OCI-LY1 (cell line): ENCODE results near the gene DNAJC30.

ENCODE experiments used
- H2AFZ ChIP-seq: fragments of 200-600 bp; sonication (generic), shearing (Covaris generic); 2 replicates; pipeline ENCODE4 v1.6.0; 2014; ENCODE audit warnings: antibody characterized with exemption, mild to moderate bottlenecking, low read length
- H3F3A ChIP-seq: fragments of 200-600 bp; sonication (generic), shearing (Covaris generic); 2 replicates; pipeline ENCODE4 v1.6.0; 2014; ENCODE audit warnings: mild to moderate bottlenecking, antibody characterized with exemption, low read length, moderate library complexity; ENCODE audit not compliant: insufficient read depth
- H3K27ac ChIP-seq: fragments of 200-600 bp; sonication (generic); 2 replicates; pipeline ENCODE4 v1.5.1; 2014; ENCODE audit warnings: low read length, mixed run types, mild to moderate bottlenecking, low read depth; ENCODE audit not compliant: poor library complexity, severe bottlenecking
- H3K27me3 ChIP-seq: fragments of 200-600 bp; sonication (generic); 2 replicates; pipeline ENCODE4 v1.6.0; 2014; ENCODE audit warnings: antibody characterized with exemption, mild to moderate bottlenecking, low read length, moderate library complexity; ENCODE audit not compliant: insufficient read depth
- H3K36me3 ChIP-seq: fragments of 200-600 bp; sonication (generic); 2 replicates; pipeline ENCODE4 v1.6.1; 2014; ENCODE audit warnings: mild to moderate bottlenecking, antibody characterized with exemption, low read length, moderate library complexity, mixed read lengths; ENCODE audit not compliant: insufficient read depth
- H3K4me1 ChIP-seq: fragments of 200-600 bp; sonication (generic); 2 replicates; pipeline ENCODE4 v1.5.1; 2014; ENCODE audit warnings: mild to moderate bottlenecking, low read length, moderate library complexity; ENCODE audit not compliant: insufficient read depth, severe bottlenecking
- H3K4me2 ChIP-seq: fragments of 200-600 bp; sonication (generic), shearing (Covaris generic); 2 replicates; pipeline ENCODE4 v1.6.1; 2014; ENCODE audit warnings: low read length
- H3K4me3 ChIP-seq: fragments of 200-600 bp; sonication (generic); 2 replicates; pipeline ENCODE4 v1.5.1; 2014; ENCODE audit warnings: low read length, low read depth, mild to moderate bottlenecking, mixed read lengths; ENCODE audit not compliant: poor library complexity, severe bottlenecking
- H3K79me2 ChIP-seq: fragments of 200-600 bp; shearing (Covaris generic); 2 replicates; pipeline ENCODE4 v1.6.1; 2016; ENCODE audit warnings: mixed run types, low read length, mixed read lengths; ENCODE audit not compliant: insufficient read depth
- H3K9ac ChIP-seq: fragments of 200-600 bp; sonication (generic), shearing (Covaris generic); 2 replicates; pipeline ENCODE4 v1.6.1; 2014; ENCODE audit warnings: mild to moderate bottlenecking, low read length, mixed read lengths
- H3K9me2 ChIP-seq: fragments of 200-600 bp; sonication (generic), shearing (Covaris generic); 2 replicates; pipeline ENCODE4 v1.6.1; 2014; ENCODE audit warnings: low read depth, mild to moderate bottlenecking, low read length, mixed read lengths
- H3K9me3 ChIP-seq: fragments of 200-600 bp; shearing (Covaris generic); 2 replicates; pipeline ENCODE4 v1.6.1; 2014; ENCODE audit warnings: low read length, mixed read lengths
- H4K20me1 ChIP-seq: fragments of 200-600 bp; sonication (generic), shearing (Covaris generic); 2 replicates; pipeline ENCODE4 v1.6.0; 2016; ENCODE audit warnings: mild to moderate bottlenecking, low read length; ENCODE audit not compliant: insufficient read depth
- EZH2 ChIP-seq: fragments of 200-600 bp; sonication (generic), shearing (Covaris generic); IDR thresholded peaks from 2 replicates; pipeline ENCODE4 v1.8.0; 2017; ENCODE audit warnings: borderline replicate concordance, mixed run types, mild to moderate bottlenecking, antibody characterized with exemption, low read length, moderate library complexity, mixed read lengths
- TF ChIP-seq, protein P1 (sequence below): fragments of 200-600 bp; sonication (generic), shearing (Covaris generic); IDR thresholded peaks from 2 replicates; pipeline ENCODE4 v1.5.1; 2017; ENCODE audit warnings: mild to moderate bottlenecking, antibody characterized with exemption, low read length, moderate library complexity, mixed read lengths

The DNAJC30 gene

DNA sequence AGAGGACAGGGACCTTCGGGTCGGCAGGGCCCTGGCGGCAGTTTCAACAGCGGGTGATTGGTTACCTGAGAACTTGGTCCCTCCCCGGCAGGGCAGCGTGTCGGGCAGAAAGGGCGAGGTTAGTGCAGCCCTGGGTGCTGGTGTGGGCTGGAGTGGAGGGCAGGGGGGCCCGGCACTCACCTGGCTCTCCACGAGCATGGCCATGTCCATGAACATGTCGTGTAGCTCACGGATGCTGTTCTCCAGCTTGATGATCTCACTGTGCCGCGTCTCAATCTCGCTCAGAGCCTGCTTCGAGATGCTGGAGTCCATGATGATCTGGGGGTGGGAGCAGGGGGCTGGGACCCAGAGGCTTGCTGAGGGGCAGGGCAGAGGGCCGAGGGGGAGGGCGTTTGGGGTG lies 19.4 kb upstream of the DNAJC30 start:
- no peak overlapping the region for H3K9ac ChIP-seq
- no peak overlapping the region for H2AFZ ChIP-seq
- no peak overlapping the region for H3K4me2 ChIP-seq
- H3K4me3 ChIP-seq = no peak overlapping the region
- H3K27ac ChIP-seq = no peak overlapping the region
- no peaks in the 10 kb centered on the region for H3K9me3 ChIP-seq
- H3K36me3 ChIP-seq = peaks cover 22% of the 10 kb centered on the region
- no peaks in the 10 kb centered on the region for H4K20me1 ChIP-seq
- H3F3A ChIP-seq = no peaks in the 10 kb centered on the region
- H3K9me2 ChIP-seq = no peaks in the 10 kb centered on the region
- H3K27me3 ChIP-seq = peaks cover 10% of the 10 kb centered on the region; the same call in 1 of the 2 replicates
- peaks cover 3% of the 10 kb centered on the region for H3K4me1 ChIP-seq
- TF ChIP-seq, protein P1, sequence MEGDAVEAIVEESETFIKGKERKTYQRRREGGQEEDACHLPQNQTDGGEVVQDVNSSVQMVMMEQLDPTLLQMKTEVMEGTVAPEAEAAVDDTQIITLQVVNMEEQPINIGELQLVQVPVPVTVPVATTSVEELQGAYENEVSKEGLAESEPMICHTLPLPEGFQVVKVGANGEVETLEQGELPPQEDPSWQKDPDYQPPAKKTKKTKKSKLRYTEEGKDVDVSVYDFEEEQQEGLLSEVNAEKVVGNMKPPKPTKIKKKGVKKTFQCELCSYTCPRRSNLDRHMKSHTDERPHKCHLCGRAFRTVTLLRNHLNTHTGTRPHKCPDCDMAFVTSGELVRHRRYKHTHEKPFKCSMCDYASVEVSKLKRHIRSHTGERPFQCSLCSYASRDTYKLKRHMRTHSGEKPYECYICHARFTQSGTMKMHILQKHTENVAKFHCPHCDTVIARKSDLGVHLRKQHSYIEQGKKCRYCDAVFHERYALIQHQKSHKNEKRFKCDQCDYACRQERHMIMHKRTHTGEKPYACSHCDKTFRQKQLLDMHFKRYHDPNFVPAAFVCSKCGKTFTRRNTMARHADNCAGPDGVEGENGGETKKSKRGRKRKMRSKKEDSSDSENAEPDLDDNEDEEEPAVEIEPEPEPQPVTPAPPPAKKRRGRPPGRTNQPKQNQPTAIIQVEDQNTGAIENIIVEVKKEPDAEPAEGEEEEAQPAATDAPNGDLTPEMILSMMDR = no peak
- TF ChIP-seq EZH2 = no peak
- no peaks in the 10 kb centered on the region for H3K79me2 ChIP-seq

DNA sequence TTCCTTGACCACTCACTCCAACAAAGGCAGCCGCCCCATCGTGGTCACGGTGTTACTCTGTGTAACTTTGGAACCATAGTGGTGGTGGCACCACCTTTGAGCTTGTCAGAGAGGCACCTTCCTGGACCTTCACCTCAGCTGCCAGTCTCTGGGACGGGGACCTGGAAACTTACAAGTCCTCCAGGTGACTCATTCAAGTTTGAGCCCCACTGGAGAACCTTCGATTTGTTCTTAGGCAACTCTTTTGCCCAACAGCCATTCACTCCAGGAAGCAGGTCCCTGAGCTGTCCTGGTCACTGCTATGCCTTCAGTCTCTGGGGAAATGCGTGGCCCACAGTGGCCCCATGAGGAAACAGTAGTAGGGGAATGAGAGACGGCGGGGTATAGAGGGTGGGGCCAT lies 19.0 kb upstream of the DNAJC30 start:
- H3K36me3 ChIP-seq = peaks cover 26% of the 10 kb centered on the region
- no peaks in the 10 kb centered on the region for H3K9me2 ChIP-seq
- TF ChIP-seq, protein P1 = no peak
- no peak for TF ChIP-seq EZH2
- H3K79me2 ChIP-seq = no peaks in the 10 kb centered on the region
- H3F3A ChIP-seq = no peaks in the 10 kb centered on the region
- no peak overlapping the region for H3K9ac ChIP-seq
- no peaks in the 10 kb centered on the region for H3K9me3 ChIP-seq
- H3K4me3 ChIP-seq = no peak overlapping the region
- H3K4me2 ChIP-seq = no peak overlapping the region
- no peaks in the 10 kb centered on the region for H4K20me1 ChIP-seq
- H2AFZ ChIP-seq = no peak overlapping the region
- H3K27ac ChIP-seq = no peak overlapping the region
- H3K27me3 ChIP-seq = peaks cover 10% of the 10 kb centered on the region; the same call in 1 of the 2 replicates
- H3K4me1 ChIP-seq = peaks cover 3% of the 10 kb centered on the region

DNA sequence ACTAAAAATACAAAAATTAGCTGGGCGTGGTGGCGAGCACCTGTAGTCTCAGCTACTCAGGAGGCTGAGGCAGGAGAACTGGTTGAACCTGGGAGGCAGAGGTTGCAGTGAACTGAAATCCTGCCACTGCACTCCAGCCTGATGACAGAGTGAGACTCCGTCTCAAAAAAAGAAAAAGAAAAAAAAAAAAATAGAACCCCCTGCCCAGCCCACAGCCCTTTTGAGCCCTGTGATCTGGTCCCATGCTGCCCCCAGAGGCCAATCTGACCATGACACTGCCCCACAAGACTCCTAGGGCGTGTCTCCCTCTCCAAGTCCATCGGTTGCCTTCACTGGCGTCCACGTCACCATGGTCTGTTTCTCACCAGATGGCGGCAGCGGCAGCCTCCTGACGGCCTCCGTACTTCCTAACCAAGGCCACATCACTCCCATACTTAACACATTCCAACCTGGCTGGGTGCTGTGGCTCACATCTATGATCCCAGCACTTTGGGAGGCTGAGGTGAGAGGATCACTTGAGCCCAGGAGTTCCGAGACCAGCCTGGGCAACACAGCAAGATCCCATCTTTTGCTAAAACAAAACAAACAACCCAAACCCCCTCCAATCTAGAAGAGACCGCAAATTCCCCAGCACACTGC lies 18.2 kb upstream of the DNAJC30 start:
- H3K9me3 ChIP-seq = no peaks in the 10 kb centered on the region
- no peak overlapping the region for H3K27ac ChIP-seq
- H3K9ac ChIP-seq = no peak overlapping the region
- H3K36me3 ChIP-seq = peaks cover 34% of the 10 kb centered on the region
- no peak overlapping the region for H3K4me2 ChIP-seq
- no peak overlapping the region for H2AFZ ChIP-seq
- H4K20me1 ChIP-seq = no peaks in the 10 kb centered on the region
- no peaks in the 10 kb centered on the region for H3F3A ChIP-seq
- H3K27me3 ChIP-seq = peaks cover 10% of the 10 kb centered on the region; the same call in 1 of the 2 replicates
- H3K4me1 ChIP-seq = peaks cover 3% of the 10 kb centered on the region
- no peak for TF ChIP-seq EZH2
- TF ChIP-seq, protein P1 = peak; percentile 71
- H3K4me3 ChIP-seq = no peak overlapping the region
- no peaks in the 10 kb centered on the region for H3K79me2 ChIP-seq
- H3K9me2 ChIP-seq = no peaks in the 10 kb centered on the region
